ENCODE results near the gene NUB1.

DNA sequence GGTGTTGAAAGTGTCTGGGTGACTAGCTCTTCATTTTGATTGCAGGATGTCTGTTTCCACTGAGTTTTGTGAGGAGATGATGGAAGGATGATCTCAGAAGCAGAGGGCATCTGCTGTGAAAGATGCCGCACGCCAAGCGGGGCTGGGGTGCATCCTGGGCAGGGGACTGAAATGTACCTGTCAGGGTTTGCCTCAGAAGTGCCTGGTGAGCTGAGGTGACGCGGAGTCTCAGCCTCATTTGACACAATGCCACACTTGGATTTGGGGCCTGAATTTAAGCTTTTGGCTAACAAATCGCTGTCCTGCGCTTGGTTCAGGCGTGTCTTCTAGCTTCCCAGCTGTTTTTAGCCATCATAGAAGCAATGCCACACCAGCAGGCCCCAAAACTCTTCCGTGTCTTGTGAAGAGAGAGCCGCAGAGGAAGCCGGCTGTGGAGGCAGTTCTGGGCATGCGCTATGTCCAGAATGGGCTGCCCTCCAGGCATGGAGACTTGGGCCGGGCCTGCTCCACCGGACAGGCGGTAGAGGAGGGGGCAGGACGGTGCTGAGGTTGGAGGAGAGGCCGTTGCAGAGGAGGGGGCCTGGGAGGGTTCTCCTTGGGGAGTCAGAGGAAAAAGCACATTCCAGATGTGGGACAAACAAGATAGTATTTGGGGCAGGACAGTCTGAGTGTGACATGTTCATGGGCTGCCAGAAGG, 37.0 kb downstream of the NUB1 start:
- TF ChIP-seq, protein P1, sequence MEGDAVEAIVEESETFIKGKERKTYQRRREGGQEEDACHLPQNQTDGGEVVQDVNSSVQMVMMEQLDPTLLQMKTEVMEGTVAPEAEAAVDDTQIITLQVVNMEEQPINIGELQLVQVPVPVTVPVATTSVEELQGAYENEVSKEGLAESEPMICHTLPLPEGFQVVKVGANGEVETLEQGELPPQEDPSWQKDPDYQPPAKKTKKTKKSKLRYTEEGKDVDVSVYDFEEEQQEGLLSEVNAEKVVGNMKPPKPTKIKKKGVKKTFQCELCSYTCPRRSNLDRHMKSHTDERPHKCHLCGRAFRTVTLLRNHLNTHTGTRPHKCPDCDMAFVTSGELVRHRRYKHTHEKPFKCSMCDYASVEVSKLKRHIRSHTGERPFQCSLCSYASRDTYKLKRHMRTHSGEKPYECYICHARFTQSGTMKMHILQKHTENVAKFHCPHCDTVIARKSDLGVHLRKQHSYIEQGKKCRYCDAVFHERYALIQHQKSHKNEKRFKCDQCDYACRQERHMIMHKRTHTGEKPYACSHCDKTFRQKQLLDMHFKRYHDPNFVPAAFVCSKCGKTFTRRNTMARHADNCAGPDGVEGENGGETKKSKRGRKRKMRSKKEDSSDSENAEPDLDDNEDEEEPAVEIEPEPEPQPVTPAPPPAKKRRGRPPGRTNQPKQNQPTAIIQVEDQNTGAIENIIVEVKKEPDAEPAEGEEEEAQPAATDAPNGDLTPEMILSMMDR (IDR thresholded peaks at IDR 0.05), result no peak
- no peak for TF ChIP-seq POLR2A (IDR thresholded peaks at IDR 0.05)
